ENCODE data around the gene RAB28. TPM values are rescaled to one million over a fixed set of nuclear protein-coding genes. Genes with fewer than 3 reads are reported as not detected.

The RAB28 gene
- polyA plus RNA-seq, 4 donors, result 31.8 to 41.3 (median 35.5) TPM

- DNase-seq (ENCODE audit: low read depth in 4 of 4, low spot score in 3 of 4), result no peak
Observed at GRCh38 chr4:13514722-13515121, 30.6 kb upstream of the RAB28 start.

- no peak for DNase-seq (ENCODE audit: low read depth in 4 of 4, low spot score in 3 of 4)
Observed at GRCh38 chr4:13511101-13511500, 27.0 kb upstream of the RAB28 start.

- DNase-seq (ENCODE audit: low read depth in 4 of 4, low spot score in 3 of 4), result no peak
Observed at GRCh38 chr4:13509442-13509841, 25.3 kb upstream of the RAB28 start.

- DNase-seq (ENCODE audit: low read depth in 4 of 4, low spot score in 3 of 4), result no peak
Observed at GRCh38 chr4:13504374-13504773, 20.2 kb upstream of the RAB28 start.

- DNase-seq (ENCODE audit: low read depth in 4 of 4, low spot score in 3 of 4), result no peak
Observed at GRCh38 chr4:13498469-13498868, 14.3 kb upstream of the RAB28 start.

GRCh38 chr4:13496605-13497004, 12.5 kb upstream of the RAB28 start:
- DNase-seq (ENCODE audit: low read depth in 4 of 4, low spot score in 3 of 4), result no peak

- DNase-seq (ENCODE audit: low read depth in 4 of 4, low spot score in 3 of 4), result no peak
Observed at GRCh38 chr4:13495753-13496152, 11.6 kb upstream of the RAB28 start.

- no peak for DNase-seq (ENCODE audit: low read depth in 4 of 4, low spot score in 3 of 4)
Observed at GRCh38 chr4:13493793-13494192, 9.7 kb upstream of the RAB28 start.

GRCh38 chr4:13492747-13493146, 8.6 kb upstream of the RAB28 start:
- DNase-seq (ENCODE audit: low read depth in 4 of 4, low spot score in 3 of 4), result no peak

GRCh38 chr4:13484749-13485221, 645 bp upstream of the RAB28 start:
- no peak for DNase-seq (ENCODE audit: low read depth in 4 of 4, low spot score in 3 of 4)

- DNase-seq (ENCODE audit: low read depth in 4 of 4, low spot score in 3 of 4), result peak; percentile 34 to 63 (median 49)
Observed at GRCh38 chr4:13483768-13484121, 395 bp downstream of the RAB28 start.

- no peak for DNase-seq (ENCODE audit: low read depth in 4 of 4, low spot score in 3 of 4)
Observed at GRCh38 chr4:13483136-13483767, 888 bp downstream of the RAB28 start.

- DNase-seq (ENCODE audit: low read depth in 4 of 4, low spot score in 3 of 4), result no peak
Observed at GRCh38 chr4:13481569-13481968, 2.6 kb downstream of the RAB28 start.

- no peak for DNase-seq (ENCODE audit: low read depth in 4 of 4, low spot score in 3 of 4)
Observed at GRCh38 chr4:13478707-13479106, 5.4 kb downstream of the RAB28 start.

- DNase-seq (ENCODE audit: low read depth in 4 of 4, low spot score in 3 of 4), result no peak
Observed at GRCh38 chr4:13478131-13478530, 6.0 kb downstream of the RAB28 start.

- no peak for DNase-seq (ENCODE audit: low read depth in 4 of 4, low spot score in 3 of 4)
Observed at GRCh38 chr4:13476915-13477314, 7.2 kb downstream of the RAB28 start.

GRCh38 chr4:13476152-13476551, 8.0 kb downstream of the RAB28 start:
- DNase-seq (ENCODE audit: low read depth in 4 of 4, low spot score in 3 of 4), result no peak

- no peak for DNase-seq (ENCODE audit: low read depth in 4 of 4, low spot score in 3 of 4)
Observed at GRCh38 chr4:13471400-13471799, 12.7 kb downstream of the RAB28 start.

- no peak for DNase-seq (ENCODE audit: low read depth in 4 of 4, low spot score in 3 of 4)
Observed at GRCh38 chr4:13470379-13470778, 13.8 kb downstream of the RAB28 start.

GRCh38 chr4:13464973-13465372, 19.2 kb downstream of the RAB28 start:
- no peak for DNase-seq (ENCODE audit: low read depth in 4 of 4, low spot score in 3 of 4)

- DNase-seq (ENCODE audit: low read depth in 4 of 4, low spot score in 3 of 4), result no peak
Observed at GRCh38 chr4:13464543-13464942, 19.6 kb downstream of the RAB28 start.

GRCh38 chr4:13461191-13461905, 22.8 kb downstream of the RAB28 start:
- peak in 1 of 4 donors; percentile 24 for DNase-seq (ENCODE audit: low read depth in 4 of 4, low spot score in 3 of 4)

Measured in right renal pelvis (tissue), 4 donors.